Epithelial cell of prostate (primary cell): Measurements from ENCODE around the gene SYT2.

Experiments used
- DNase-seq: peaks from one replicate; pipeline ENCODE4 v3.0.0-alpha.2; 2011; ENCODE audit warnings: low read depth, low spot score
- H3K27ac ChIP-seq: fragments of 450-650 bp; 2 replicates; pipeline ENCODE4 v1.5.1; 2017; ENCODE audit warnings: mild to moderate bottlenecking

The SYT2 gene

GRCh38 chr1:202681736-202682420 lies 28.4 kb downstream of the SYT2 start:
- H3K27ac ChIP-seq: no peak overlapping the region
- DNase-seq: no peak

- DNase-seq: no peak
- no peak overlapping the region for H3K27ac ChIP-seq
These were observed 29.5 kb downstream of the SYT2 start for GRCh38 chr1:202680586-202681352.

GRCh38 chr1:202679406-202680177 lies 30.7 kb downstream of the SYT2 start:
- no peak overlapping the region for H3K27ac ChIP-seq
- no peak for DNase-seq

GRCh38 chr1:202677433-202677832 lies 32.8 kb downstream of the SYT2 start:
- DNase-seq: no peak
- no peak overlapping the region for H3K27ac ChIP-seq

DNA sequence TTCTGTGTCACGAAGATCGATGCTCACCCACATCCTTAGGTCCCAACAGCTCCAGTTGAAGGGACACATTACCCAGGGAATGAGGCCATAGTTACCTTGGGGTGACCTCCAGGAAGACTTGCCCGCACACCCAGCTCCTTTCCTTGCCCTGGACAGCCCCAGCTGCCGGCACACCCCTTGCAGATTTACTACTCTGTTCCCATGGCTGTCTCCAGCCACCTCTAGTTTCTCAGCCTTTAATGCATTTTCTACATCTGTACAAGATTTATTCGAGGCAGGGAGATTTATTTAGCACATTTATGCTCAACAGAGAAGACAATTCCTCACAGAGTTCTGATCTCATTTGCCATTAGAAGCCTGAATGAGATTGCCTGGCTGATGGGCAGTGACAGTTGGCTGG lies 36.7 kb downstream of the SYT2 start:
- DNase-seq: no peak
- H3K27ac ChIP-seq: no peak overlapping the region

DNA sequence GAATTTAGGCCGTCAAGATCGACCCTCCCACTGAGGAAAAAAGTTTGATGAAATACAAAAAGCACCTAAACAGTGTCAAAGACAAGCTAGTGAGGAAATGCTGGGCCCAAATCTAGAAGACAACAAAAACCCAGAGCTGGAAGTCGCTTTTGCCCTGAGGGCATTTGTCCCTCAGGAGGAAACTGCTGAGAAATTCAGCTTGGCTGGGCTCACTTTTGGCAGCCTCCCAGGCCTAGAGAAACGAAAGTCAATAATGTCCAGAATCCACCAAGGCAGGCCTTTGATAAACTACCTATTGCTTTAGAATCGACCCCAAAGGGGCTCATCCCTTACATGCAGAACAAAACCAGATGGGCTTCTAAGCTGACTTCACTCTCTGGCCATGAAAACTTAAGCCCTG lies 38.9 kb downstream of the SYT2 start:
- no peak for DNase-seq
- H3K27ac ChIP-seq: no peak overlapping the region

DNA sequence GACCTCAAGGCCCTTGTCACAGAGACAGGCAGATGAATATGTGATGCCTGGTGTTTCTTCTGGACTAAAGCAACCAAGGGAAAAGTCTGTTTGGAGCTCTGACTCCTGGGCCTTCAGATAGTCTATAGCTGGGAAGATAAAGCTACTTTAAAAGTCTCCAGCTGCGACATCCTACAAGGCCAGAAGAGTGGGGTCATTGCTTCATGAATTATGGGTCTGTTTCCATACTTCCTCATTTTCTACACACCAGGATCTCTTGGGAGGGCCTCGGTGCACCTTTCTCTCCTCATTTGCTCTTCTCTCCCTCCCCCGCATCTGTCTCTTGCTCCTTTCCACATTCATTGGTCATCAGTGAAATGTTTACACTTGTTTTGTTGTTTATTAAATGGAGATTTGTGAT lies 44.8 kb downstream of the SYT2 start:
- H3K27ac ChIP-seq: no peak overlapping the region
- DNase-seq: no peak

DNA sequence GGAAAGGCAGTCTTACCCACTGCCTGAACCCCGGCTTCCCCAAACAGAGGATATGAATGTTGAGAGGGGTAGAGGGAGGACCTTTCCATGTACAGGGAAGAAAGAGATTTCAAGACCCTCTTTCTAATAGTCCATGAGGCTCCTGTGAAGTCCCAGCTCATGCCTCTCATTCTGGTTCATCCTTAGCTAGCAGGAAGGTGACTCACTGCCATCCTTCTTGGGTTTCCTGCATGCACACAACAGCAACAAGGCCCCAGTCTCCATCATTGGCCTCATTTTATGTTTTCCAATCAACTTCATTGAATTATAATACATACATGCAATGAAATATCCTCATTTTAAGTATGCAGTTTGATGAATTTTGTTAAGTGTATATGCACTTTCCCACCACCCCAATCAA lies 46.2 kb downstream of the SYT2 start:
- DNase-seq: no peak
- no peak overlapping the region for H3K27ac ChIP-seq

GRCh38 chr1:202663131-202663530 lies 47.1 kb downstream of the SYT2 start:
- H3K27ac ChIP-seq: no peak overlapping the region
- DNase-seq: no peak

DNA sequence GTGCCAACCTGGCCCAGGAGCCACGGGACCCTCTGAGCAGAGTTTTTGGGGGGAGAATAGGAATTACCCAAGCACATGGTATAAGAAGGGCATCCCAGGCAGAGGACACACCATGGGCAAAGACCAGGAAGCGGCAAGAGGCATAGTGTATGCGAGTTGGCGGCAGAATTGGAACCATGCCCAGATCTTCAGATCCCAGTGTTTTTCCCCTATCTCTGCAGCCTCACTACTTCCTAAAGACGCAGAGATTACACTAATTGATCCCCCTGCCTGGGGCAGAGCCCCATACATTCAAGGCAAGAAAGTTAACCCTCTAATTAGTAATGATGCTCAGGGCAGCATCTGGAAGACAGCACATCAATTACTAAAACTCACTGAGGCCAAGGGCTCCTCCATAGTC lies 48.2 kb downstream of the SYT2 start:
- H3K27ac ChIP-seq: no peak overlapping the region
- DNase-seq: no peak

GRCh38 chr1:202661136-202661845 lies 49.0 kb downstream of the SYT2 start:
- DNase-seq: no peak
- H3K27ac ChIP-seq: no peak overlapping the region

- no peak for DNase-seq
These were observed 50.3 kb downstream of the SYT2 start for GRCh38 chr1:202659974-202660373.

DNA sequence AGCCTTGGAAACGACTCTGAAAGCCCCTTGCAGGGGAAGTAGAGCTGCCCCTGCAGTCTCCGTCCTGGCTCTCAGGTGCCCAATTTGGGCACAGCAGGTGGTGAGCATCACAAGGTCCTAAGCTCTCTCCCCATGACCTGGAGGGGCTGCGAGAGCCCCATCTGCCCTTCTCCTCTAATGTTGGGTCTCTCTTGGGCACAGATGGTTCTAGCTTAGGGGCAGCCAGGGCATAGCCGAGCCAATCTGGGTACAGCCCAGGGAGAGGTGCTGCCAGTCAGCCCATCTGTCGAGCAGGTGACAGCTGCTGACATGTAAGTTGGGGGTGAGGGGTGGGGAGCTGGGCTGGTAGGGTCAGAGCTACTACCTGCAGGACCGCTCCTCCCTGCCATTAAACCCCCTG lies 50.7 kb downstream of the SYT2 start:
- no peak overlapping the region for H3K27ac ChIP-seq
- no peak for DNase-seq

More at GRCh38 chr1:202659974-202660373, 50.3 kb downstream of the SYT2 start:
- H3K27ac ChIP-seq: no peak overlapping the region

DNA sequence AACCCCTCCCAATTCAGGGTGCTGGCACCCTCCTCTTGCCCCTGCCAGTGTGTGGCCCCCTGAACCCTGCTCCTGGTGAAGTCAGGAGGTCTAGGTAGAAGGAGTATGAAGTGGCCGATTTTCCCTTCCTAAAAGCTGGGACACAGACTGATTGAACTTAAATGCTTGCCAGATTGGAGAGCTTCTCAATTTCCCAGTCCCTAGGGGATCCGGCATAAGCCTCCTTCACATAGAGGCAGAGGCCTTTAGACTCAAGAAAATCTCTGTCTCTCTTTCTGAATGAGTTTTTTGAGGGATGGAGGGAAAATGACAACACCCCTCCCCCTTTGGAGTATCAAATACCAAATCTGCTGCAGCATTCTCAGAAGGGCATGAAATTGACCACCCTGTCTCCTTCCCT lies 51.5 kb downstream of the SYT2 start:
- no peak overlapping the region for H3K27ac ChIP-seq
- no peak for DNase-seq

DNA sequence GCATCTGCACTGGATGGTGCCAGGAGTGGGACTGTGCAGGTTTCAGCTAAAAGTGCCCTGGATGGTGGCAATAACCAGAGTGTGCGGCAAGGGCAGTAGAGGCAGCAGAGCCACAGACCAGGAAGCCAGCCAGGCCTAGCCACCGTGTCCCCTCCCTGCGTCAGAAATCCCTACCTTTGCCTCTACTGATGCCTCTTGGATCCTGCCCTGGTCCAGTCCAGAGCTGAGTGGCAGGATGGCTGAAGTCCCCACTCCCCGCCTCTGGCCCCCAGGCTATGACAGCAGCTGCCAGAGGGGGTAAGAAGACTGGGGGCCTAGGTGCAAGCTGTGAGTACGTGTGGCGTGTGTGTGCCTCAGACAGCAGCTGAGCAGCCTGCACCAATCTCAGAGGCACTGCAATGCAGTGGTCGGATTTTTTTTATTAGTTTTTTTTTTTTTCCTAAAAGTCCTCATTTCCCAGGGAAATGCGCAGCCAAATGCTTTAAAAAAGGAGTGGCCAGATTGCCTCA lies 51.9 kb downstream of the SYT2 start:
- no peak for DNase-seq
- no peak overlapping the region for H3K27ac ChIP-seq

- no peak overlapping the region for H3K27ac ChIP-seq
- no peak for DNase-seq
These were observed 53.2 kb downstream of the SYT2 start for GRCh38 chr1:202656951-202657646.

- no peak overlapping the region for H3K27ac ChIP-seq
- no peak for DNase-seq
These were observed 54.2 kb downstream of the SYT2 start for GRCh38 chr1:202656057-202656456.

DNA sequence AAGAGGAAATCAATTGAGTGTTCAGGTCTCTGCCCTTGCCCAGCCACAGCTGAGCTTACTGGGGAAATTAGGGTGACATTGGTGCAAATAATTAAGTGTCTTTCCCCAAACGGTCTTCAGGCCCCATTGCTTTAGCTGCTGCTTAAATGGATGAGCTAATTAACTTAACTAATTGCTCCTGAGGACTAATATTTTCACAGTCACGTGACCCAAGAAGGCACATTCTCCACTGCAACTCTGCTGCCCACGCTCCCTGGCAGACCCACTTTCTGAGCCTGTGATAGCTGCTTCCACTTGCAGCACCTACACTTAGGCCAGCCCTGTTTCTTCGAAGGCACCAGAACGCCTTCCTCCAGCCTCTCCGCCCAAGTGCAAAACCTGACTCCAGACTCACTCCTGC lies 56.2 kb downstream of the SYT2 start:
- no peak for DNase-seq
- no peak overlapping the region for H3K27ac ChIP-seq

DNA sequence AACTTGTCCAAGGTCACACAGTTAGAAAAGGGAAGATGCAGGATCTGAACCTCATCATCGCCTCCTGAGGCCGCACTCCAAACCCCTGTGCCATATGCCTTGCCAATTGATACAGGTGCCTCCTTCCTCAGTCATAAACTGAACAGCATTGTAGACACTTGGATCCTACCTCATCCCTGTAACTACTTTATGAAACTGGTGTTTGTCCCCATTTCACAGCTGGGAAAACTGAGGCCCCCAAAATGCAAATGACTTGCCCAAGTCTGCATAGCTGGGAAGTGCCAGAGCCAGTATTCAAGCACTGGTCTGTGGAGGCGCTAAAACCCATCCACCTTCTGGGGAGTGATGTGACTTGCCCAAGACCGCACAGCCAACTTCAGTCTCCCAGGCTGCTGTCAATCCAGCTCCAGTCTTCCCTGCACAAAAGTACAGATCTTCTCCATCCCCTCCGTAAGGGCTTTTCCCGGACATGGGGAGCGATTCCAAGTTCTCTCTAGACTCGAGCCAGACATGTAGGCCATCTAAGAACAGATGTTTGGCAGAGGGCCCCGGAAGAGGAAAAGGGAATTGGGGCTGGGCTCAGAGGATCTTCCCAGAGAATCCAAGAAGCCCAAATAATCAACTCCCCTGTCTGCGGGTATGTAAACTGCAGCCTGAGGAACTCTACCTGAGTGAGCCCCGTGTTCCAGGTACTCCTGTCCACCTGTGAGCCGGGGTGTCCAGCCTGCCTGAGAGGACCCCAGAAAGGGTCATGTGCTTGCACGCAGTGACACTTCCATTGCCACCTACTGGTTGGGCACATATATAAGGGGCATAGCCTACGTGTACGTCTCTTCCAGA lies 60.5 kb downstream of the SYT2 start:
- no peak overlapping the region for H3K27ac ChIP-seq
- no peak for DNase-seq
